GM10266 (cell line): ENCODE data around the gene ERVFRD-1.
"Not testable (repeated sequence)": the region's sequence is repeated elsewhere in the genome, so short reads cannot be mapped to it uniquely, and the experiment has no call there.

Source experiments
- DNase-seq: peaks from one replicate; pipeline ENCODE4 v3.0.0; 2012; ENCODE audit errors: extremely low spot score
- TF ChIP-seq, protein P1 (sequence below): IDR thresholded peaks from 2 replicates; pipeline ENCODE4 v1.5.1; 2012; ENCODE audit warnings: mild to moderate bottlenecking, low read depth; ENCODE audit not compliant: control insufficient read depth, insufficient read depth; ENCODE audit errors: missing control alignments

The ERVFRD-1 gene

DNA sequence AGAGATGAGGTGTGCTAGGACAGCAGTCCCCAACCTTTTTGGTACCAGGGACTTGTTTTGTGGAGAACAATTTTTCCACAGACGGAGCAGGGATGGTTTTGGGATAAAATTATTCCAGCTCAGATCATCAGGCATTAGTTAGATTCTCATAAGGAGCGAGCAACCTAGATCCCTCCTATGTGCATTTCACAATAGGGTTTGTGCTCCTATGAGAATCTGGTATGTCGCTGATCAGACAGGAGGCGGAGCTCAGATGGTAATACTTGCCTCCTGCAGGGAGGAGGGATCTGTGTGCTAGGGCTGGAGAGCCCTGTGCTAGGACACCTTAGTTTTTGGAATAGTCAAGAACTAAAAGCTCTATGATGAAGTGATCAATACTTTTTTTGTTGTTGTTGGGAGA, 15.4 kb downstream of the ERVFRD-1 start:
- no peak for DNase-seq
- TF ChIP-seq, protein P1, sequence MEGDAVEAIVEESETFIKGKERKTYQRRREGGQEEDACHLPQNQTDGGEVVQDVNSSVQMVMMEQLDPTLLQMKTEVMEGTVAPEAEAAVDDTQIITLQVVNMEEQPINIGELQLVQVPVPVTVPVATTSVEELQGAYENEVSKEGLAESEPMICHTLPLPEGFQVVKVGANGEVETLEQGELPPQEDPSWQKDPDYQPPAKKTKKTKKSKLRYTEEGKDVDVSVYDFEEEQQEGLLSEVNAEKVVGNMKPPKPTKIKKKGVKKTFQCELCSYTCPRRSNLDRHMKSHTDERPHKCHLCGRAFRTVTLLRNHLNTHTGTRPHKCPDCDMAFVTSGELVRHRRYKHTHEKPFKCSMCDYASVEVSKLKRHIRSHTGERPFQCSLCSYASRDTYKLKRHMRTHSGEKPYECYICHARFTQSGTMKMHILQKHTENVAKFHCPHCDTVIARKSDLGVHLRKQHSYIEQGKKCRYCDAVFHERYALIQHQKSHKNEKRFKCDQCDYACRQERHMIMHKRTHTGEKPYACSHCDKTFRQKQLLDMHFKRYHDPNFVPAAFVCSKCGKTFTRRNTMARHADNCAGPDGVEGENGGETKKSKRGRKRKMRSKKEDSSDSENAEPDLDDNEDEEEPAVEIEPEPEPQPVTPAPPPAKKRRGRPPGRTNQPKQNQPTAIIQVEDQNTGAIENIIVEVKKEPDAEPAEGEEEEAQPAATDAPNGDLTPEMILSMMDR, result no peak

- TF ChIP-seq, protein P1, result no peak
- no peak for DNase-seq
These were observed 16.6 kb downstream of the ERVFRD-1 start for GRCh38 chr6:11094941-11095340.

DNA sequence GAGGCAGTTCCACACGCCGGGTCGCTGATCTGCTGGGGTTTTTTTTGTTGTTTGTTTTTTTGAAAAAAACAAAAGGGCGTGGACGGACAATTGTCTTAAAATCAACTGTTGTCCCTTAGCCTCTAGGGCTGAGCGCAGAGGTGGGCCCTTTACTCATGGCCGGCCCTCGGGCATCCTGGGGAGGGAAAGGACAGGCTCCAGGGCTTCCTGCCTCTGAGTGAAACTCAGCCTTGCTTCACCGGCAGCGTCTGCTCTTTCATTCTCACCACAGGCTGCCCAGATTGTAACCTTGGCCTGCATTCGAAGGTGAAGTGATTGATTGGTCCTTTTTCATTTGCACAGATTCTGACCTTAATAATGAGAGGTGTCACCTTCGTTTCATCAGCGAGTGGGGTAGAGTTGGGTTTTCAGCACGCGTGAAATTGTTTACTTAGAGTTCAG, 17.1 kb downstream of the ERVFRD-1 start:
- peak; percentile 77 for DNase-seq
- TF ChIP-seq, protein P1, result no peak

DNA sequence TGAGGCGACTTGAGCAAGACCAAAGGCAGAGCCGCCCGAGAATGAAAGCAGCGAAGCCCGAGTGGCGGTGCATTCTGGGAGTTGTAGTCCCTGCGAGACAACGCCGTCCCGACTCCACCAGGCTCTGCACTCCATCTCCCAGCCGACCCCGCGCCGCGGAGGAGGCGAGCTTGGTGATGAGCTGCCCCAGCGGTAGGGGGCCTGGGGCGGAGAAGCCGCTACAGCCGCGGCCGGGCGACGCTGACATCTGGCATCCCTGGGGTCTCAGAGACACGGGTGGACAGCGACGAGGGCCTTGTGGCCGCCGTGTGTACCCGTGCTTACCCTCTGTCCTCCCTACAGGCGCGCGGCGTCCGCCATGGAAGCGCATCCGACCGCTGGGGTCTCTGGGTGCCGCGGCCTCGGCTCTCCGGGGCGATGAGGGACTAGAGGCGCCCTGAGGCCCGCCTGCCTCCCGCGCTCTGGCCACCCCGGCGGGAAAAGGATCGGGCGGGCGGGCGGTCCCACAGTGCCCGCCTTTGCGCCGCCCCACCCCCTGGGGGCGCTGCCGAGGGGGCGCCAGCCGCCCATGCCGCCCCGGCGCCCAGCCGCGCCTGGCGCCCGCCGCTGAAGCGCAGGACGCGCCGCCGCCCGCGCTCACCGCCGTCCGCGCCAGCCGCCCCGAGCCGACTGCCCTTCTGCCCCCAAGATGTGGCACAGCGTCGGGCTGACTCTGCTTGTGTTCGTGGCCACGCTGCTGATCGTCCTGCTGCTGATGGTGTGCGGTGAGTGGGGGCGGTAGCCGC, 17.7 kb downstream of the ERVFRD-1 start, which contains the start of gene SMIM13:
Gene SMIM13 (plus strand): TSS at position 209 of the 785 bp plus-strand sequence. CDS start 480 bp downstream, at position 689.
- peak; percentile 99 for DNase-seq
- TF ChIP-seq, protein P1, result peak; percentile 78

GRCh38 chr6:11093376-11093625, 18.2 kb downstream of the ERVFRD-1 start:
- no peak for DNase-seq
- TF ChIP-seq, protein P1, result no peak

GRCh38 chr6:11092668-11093375, 18.7 kb downstream of the ERVFRD-1 start:
- peak; percentile 85 for DNase-seq
- TF ChIP-seq, protein P1, result no peak

DNA sequence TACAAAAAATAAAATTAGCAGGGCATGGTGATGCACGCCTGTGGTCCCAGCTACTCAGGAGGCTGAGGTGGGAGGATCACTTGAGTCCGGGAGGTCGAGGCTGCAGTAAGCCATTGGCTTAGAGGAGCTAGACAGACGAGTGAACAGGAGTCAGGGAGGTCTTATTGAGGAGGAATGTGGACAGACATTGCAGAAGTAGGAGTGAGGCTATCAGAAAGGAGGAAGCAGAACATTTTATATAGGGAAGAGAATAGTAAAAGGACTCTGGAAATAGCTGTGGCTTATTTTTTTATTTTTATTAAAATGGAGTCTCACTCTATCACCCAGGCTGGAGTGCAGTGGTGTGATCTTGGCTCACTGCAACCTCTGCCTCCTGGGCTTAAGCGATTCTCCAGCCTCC, 20.4 kb downstream of the ERVFRD-1 start:
- DNase-seq, result not testable (repeated sequence)
